IMR-90 (cell line): ENCODE results near the gene GALNT16. TPM values are rescaled to one million over a fixed set of nuclear protein-coding genes. Genes with fewer than 3 reads are reported as not detected.

Experiments used
- ATAC-seq: fragments of 200-7000 bp; cut with Tn5 transposase; 2 replicates; pipeline ENCODE4 v1.9.1; 2020; ENCODE audit warnings: low read depth, mild to moderate bottlenecking, moderate library complexity
- BruUV-seq: library from RNA; stranded (reverse); fragments of 400-500 nt; replicated peaks from 2 replicates; lab custom pipeline; 2021; lab: Mats Ljungman, UMichigan
- CTCF ChIA-PET: fragments of 300-600 bp; formaldehyde crosslinking; extraction: SDS; loops from one replicate; lab custom pipeline; 2021; ENCODE audit warnings: antibody characterized with exemption; lab: Yijun Ruan, JAX
- POLR2A ChIA-PET: fragments of 300-600 bp; sonication (Branson Sonifier 250); formaldehyde crosslinking; loops from one replicate; lab custom pipeline; 2022; ENCODE audit warnings: antibody characterized with exemption; ENCODE audit not compliant: unreplicated experiment; lab: Charles Lee
- DNase-seq: peaks from one replicate; pipeline ENCODE4 v3.0.0; 2013
- H2AFZ ChIP-seq: replicated peaks from 2 replicates; pipeline ENCODE3; 2013; ENCODE audit warnings: low read length, mild to moderate bottlenecking; ENCODE audit not compliant: poor library complexity
- H2AK5ac ChIP-seq: 2 replicates; pipeline ENCODE4 v1.6.1; 2013; ENCODE audit warnings: low read depth, low read length, inconsistent platforms
- H2AK9ac ChIP-seq: replicated peaks from 2 replicates; pipeline ENCODE3; 2013; ENCODE audit warnings: mild to moderate bottlenecking, low read depth, low read length, moderate library complexity; ENCODE audit not compliant: poor library complexity
- H2BK120ac ChIP-seq: 2 replicates; pipeline ENCODE4 v1.6.1; 2013; ENCODE audit warnings: low read depth, low read length, inconsistent platforms
- H2BK15ac ChIP-seq: 3 replicates; pipeline ENCODE4 v1.6.1; 2013; ENCODE audit warnings: low read depth, low read length, inconsistent platforms
- H2BK20ac ChIP-seq: 2 replicates; pipeline ENCODE4 v1.6.1; 2013; ENCODE audit warnings: low read depth, mild to moderate bottlenecking, inconsistent platforms, low read length, moderate library complexity
- H2BK5ac ChIP-seq: 2 replicates; pipeline ENCODE4 v1.6.1; 2013; ENCODE audit warnings: mild to moderate bottlenecking, low read depth, low read length, inconsistent platforms; ENCODE audit not compliant: poor library complexity, severe bottlenecking
- H3K14ac ChIP-seq: replicated peaks from 2 replicates; pipeline ENCODE4 v1.6.1; 2013; ENCODE audit warnings: low read depth, low read length, inconsistent platforms
- H3K18ac ChIP-seq: 2 replicates; pipeline ENCODE4 v1.6.1; 2013; ENCODE audit warnings: low read depth, low read length, control low read depth
- H3K23ac ChIP-seq: 2 replicates; pipeline ENCODE4 v1.6.1; 2013; ENCODE audit warnings: low read depth, low read length, inconsistent platforms
- H3K27ac ChIP-seq: 2 replicates; pipeline ENCODE4 v1.5.1; 2013; ENCODE audit warnings: mild to moderate bottlenecking, control low read depth, low read length; ENCODE audit not compliant: insufficient read depth
- H3K27me3 ChIP-seq: 2 replicates; pipeline ENCODE4 v1.6.1; 2013; ENCODE audit warnings: low read length; ENCODE audit not compliant: control insufficient read depth, insufficient read depth
- H3K36me3 ChIP-seq: 2 replicates; pipeline ENCODE4 v1.6.1; 2013; ENCODE audit warnings: low read length, mixed read lengths; ENCODE audit not compliant: control insufficient read depth, insufficient read depth
- H3K4ac ChIP-seq: 2 replicates; pipeline ENCODE4 v1.6.1; 2013; ENCODE audit warnings: low read depth, low read length, inconsistent platforms
- H3K4me1 ChIP-seq: 2 replicates; pipeline ENCODE4 v1.6.1; 2013; ENCODE audit warnings: low read length, mixed read lengths; ENCODE audit not compliant: control insufficient read depth, insufficient read depth
- H3K4me2 ChIP-seq: 2 replicates; pipeline ENCODE4 v1.6.1; 2013; ENCODE audit warnings: low read depth, mild to moderate bottlenecking, control low read depth, low read length, moderate library complexity
- H3K4me3 ChIP-seq: 2 replicates; pipeline ENCODE4 v1.5.1; 2013; ENCODE audit warnings: low read depth, mild to moderate bottlenecking, control low read depth, low read length, moderate library complexity; ENCODE audit not compliant: insufficient read depth
- H3K56ac ChIP-seq: 2 replicates; pipeline ENCODE4 v1.6.1; 2013; ENCODE audit warnings: low read length, inconsistent platforms; ENCODE audit not compliant: insufficient read depth; ENCODE audit errors: extremely low read depth
- H3K79me1 ChIP-seq, 2 experiments: 2 replicates each; pipeline ENCODE4 v1.6.1; 2013; ENCODE audit warnings: low read length in 2 of 2, inconsistent platforms in 1 of 2, low read depth in 1 of 2
- H3K9ac ChIP-seq: 2 replicates; pipeline ENCODE4 v1.6.1; 2013; ENCODE audit warnings: low read depth, low read length, control low read depth
- H3K9me1 ChIP-seq: 2 replicates; pipeline ENCODE4 v1.6.1; 2013; ENCODE audit warnings: low read length, inconsistent platforms; ENCODE audit not compliant: insufficient read depth
- H3K9me3 ChIP-seq: 2 replicates; pipeline ENCODE4 v1.6.1; 2013; ENCODE audit warnings: low read length; ENCODE audit not compliant: control insufficient read depth, insufficient read depth
- H4K20me1 ChIP-seq: 2 replicates; pipeline ENCODE4 v1.6.1; 2013; ENCODE audit warnings: low read length, inconsistent platforms; ENCODE audit not compliant: insufficient read depth
- H4K5ac ChIP-seq: 2 replicates; pipeline ENCODE4 v1.6.1; 2013; ENCODE audit warnings: mild to moderate bottlenecking, low read depth, low read length, control low read depth
- H4K8ac ChIP-seq, 2 experiments: 2 replicates each; pipeline ENCODE4 v1.6.1; 2013; ENCODE audit warnings: low read depth in 2 of 2, low read length in 2 of 2, control low read depth in 1 of 2, inconsistent platforms in 1 of 2
- H4K91ac ChIP-seq: 2 replicates; pipeline ENCODE4 v1.6.1; 2013; ENCODE audit warnings: low read depth, low read length, inconsistent platforms; ENCODE audit not compliant: insufficient read depth
- BHLHE40 ChIP-seq: fragments of 150-350 bp; IDR thresholded peaks from 2 replicates; pipeline ENCODE4 v1.6.1; 2016; ENCODE audit warnings: mild to moderate bottlenecking, low read depth, low read length
- CHD1 ChIP-seq: IDR thresholded peaks from 2 replicates; pipeline ENCODE4 v1.6.1; 2012; ENCODE audit warnings: low read depth, low read length, improper control_type of control experiment
- FOS ChIP-seq: fragments of 150-350 bp; IDR thresholded peaks from 2 replicates; pipeline ENCODE4 v1.6.1; 2016; ENCODE audit warnings: low read depth, low read length
- MAFK ChIP-seq: IDR thresholded peaks from 2 replicates; pipeline ENCODE4 v1.6.1; 2012; ENCODE audit warnings: low read depth, low read length, improper control_type of control experiment
- MAZ ChIP-seq: IDR thresholded peaks from 2 replicates; pipeline ENCODE4 v1.6.1; 2012; ENCODE audit warnings: low read depth, mild to moderate bottlenecking, low read length, improper control_type of control experiment, moderate library complexity, borderline replicate concordance
- MXI1 ChIP-seq: IDR thresholded peaks from 2 replicates; pipeline ENCODE4 v1.6.1; 2012; ENCODE audit warnings: low read depth, mild to moderate bottlenecking, low read length, moderate library complexity, borderline replicate concordance
- NFE2L2 ChIP-seq: fragments of 150-350 bp; IDR thresholded peaks from 2 replicates; pipeline ENCODE4 v1.6.1; 2016; ENCODE audit warnings: low read depth, mild to moderate bottlenecking, low read length
- POLR2A ChIP-seq: IDR thresholded peaks from 2 replicates; pipeline ENCODE4 v1.6.1; 2012; ENCODE audit warnings: mild to moderate bottlenecking, low read depth, low read length
- RAD21 ChIP-seq: IDR thresholded peaks from 2 replicates; pipeline ENCODE4 v1.6.1; 2012; ENCODE audit warnings: low read length, improper control_type of control experiment
- RCOR1 ChIP-seq: IDR thresholded peaks from 2 replicates; pipeline ENCODE4 v1.6.1; 2012; ENCODE audit warnings: mild to moderate bottlenecking, low read length, improper control_type of control experiment; ENCODE audit not compliant: insufficient replicate concordance
- RFX5 ChIP-seq: IDR thresholded peaks from 2 replicates; pipeline ENCODE4 v1.8.0; 2012; ENCODE audit warnings: low read depth, mild to moderate bottlenecking, low read length, moderate library complexity
- SMC3 ChIP-seq: fragments of 150-350 bp; IDR thresholded peaks from 2 replicates; pipeline ENCODE4 v1.6.1; 2016; ENCODE audit warnings: low read depth, mild to moderate bottlenecking, antibody characterized with exemption, low read length, moderate library complexity
- WGBS, 2 experiments: methylation state at CpG; one replicate each; pipeline versions ENCODE4 v1.1.5 to v1.1.7; 2013; ENCODE audit warnings: missing lambda C conversion rate in 2 of 2; ENCODE audit not compliant: insufficient read length in 1 of 2; ENCODE audit errors: extremely low coverage in 2 of 2; 5-methylcytosine and 5-hydroxymethylcytosine counted together
- dilution Hi-C: fragments of 300-500 bp; cut with HindIII; formaldehyde crosslinking; loops from one replicate; pipeline ENCODE4 v1.14.3; 2018; ENCODE audit warnings: low sequenced_read_pairs; ENCODE audit not compliant: unreplicated experiment
- in situ Hi-C: fragments of 300-500 bp; cut with MboI; formaldehyde crosslinking; loops from 3 replicates; pipeline ENCODE4 v1.14.3; 2019; ENCODE audit warnings: low sequenced_read_pairs, inconsistent platforms, mixed read lengths
- intact Hi-C: fragments of 100-400 bp; cut with micrococcal nuclease; formaldehyde crosslinking; loops from 2 replicates; pipeline ENCODE4 v1.10.0; 2022
- polyA plus RNA-seq, 3 experiments: library from polyadenylated mRNA; depleted of rRNA; stranded (reverse); fragments of >200 nt; gene quantifications; 2 replicates each; pipeline ENCODE4 v1.2.3, GENCODE V29; 2012; ENCODE audit warnings: low replicate concordance in 1 of 3
- total RNA-seq: library from RNA; depleted of rRNA; stranded (reverse); fragments of >200 nt; gene quantifications from 2 replicates; pipeline ENCODE4 v1.2.3, GENCODE V29; 2012
- TF ChIP-seq, protein P1 (sequence below): conservative IDR thresholded peaks from 2 replicates; pipeline ENCODE4 v1.5.1; 2012; ENCODE audit warnings: mild to moderate bottlenecking, low read depth, low read length, improper control_type of control experiment

Gene GALNT16
- total and polyA plus RNA-seq, 2 of the 4 experiments (the other 2 are of a cell fraction), result 0.36 to 1.5 TPM

DNA sequence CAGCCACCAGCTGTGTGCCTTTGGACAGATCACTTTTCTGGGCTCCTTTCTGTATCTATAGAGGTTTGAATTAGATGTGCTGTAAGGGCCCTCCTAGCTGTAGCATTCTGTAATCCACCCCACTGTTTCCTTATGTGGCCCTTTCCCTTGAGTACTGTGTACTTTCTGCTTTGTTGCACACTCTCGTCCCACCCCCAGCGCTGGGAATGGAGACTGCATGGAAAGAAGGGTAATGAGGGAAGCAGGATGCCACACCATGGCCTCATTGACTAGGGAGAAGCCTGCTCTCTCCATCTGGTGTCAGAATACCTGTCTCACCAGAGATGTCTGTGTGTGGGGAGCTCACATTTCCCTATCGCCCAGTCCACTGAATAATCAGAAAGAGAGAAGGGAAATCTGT lies 13.6 kb upstream of the GALNT16 start:
- DNase-seq, result no peak
- dilution Hi-C loops (no loop called here), in situ Hi-C loops (no loop called here), intact Hi-C loops (loop anchor here (5.0 kb wide), 1 partner anchor 41 kb away; no protein-coding TSS in a partner anchor)
- no peaks in the 10 kb centered on the region; the same call in 1 of the 2 replicates for H3K9me3 ChIP-seq
- H3K79me1 ChIP-seq, result no peaks in the 10 kb centered on the region
- BruUV-seq, result no TSS peak
- H3K4ac ChIP-seq, result no peak overlapping the region
- H3K27ac ChIP-seq, result no peak overlapping the region
- no peak for ATAC-seq
- H2BK15ac ChIP-seq, result no peak overlapping the region
- H3K36me3 ChIP-seq, result no peaks in the 10 kb centered on the region
- ChIA-PET CTCF (no interaction called here), POLR2A (no interaction called here)
- H3K4me1 ChIP-seq, result peaks cover 3% of the 10 kb centered on the region; the same call in 1 of the 2 replicates
- no peak overlapping the region for H3K9ac ChIP-seq
- no peaks in the 10 kb centered on the region; the same call in 1 of the 2 replicates for H3K27me3 ChIP-seq
- no peak overlapping the region for H3K14ac ChIP-seq
- H2BK20ac ChIP-seq, result no peak overlapping the region
- H2AFZ ChIP-seq, result no peak overlapping the region
- no peak overlapping the region for H3K4me3 ChIP-seq
- TF ChIP-seq RFX5 (no peak), MXI1 (no peak), CHD1 (no peak), POLR2A (no peak), NFE2L2 (no peak), BHLHE40 (no peak), FOS (no peak), RAD21 (no peak), RCOR1 (no peak), MAZ (no peak), MAFK (no peak), SMC3 (no peak)
- TF ChIP-seq, protein P1, sequence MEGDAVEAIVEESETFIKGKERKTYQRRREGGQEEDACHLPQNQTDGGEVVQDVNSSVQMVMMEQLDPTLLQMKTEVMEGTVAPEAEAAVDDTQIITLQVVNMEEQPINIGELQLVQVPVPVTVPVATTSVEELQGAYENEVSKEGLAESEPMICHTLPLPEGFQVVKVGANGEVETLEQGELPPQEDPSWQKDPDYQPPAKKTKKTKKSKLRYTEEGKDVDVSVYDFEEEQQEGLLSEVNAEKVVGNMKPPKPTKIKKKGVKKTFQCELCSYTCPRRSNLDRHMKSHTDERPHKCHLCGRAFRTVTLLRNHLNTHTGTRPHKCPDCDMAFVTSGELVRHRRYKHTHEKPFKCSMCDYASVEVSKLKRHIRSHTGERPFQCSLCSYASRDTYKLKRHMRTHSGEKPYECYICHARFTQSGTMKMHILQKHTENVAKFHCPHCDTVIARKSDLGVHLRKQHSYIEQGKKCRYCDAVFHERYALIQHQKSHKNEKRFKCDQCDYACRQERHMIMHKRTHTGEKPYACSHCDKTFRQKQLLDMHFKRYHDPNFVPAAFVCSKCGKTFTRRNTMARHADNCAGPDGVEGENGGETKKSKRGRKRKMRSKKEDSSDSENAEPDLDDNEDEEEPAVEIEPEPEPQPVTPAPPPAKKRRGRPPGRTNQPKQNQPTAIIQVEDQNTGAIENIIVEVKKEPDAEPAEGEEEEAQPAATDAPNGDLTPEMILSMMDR, result no peak
- H2BK5ac ChIP-seq, result no peak overlapping the region
- no peak overlapping the region for H2AK5ac ChIP-seq
- H3K4me2 ChIP-seq, result no peak overlapping the region
- H3K18ac ChIP-seq, result no peak overlapping the region
- no peak overlapping the region for H2BK120ac ChIP-seq
- H4K20me1 ChIP-seq, result no peaks in the 10 kb centered on the region
- no peak overlapping the region for H3K23ac ChIP-seq
- no peak overlapping the region for H4K5ac ChIP-seq
- H4K8ac ChIP-seq, result no peak overlapping the region
- H3K9me1 ChIP-seq, result no peaks in the 10 kb centered on the region; the same call in 1 of the 2 replicates
- no peak overlapping the region for H3K56ac ChIP-seq
- no CpG with 5 or more reads among the region's 3 CpGs for WGBS, 2 experiments
- no peak overlapping the region for H2AK9ac ChIP-seq
- H4K91ac ChIP-seq, result no peak overlapping the region
